Pulmonary artery endothelial cell (primary cell): ENCODE measurements around the gene LRRC2. TPM values are rescaled to one million over a fixed set of nuclear protein-coding genes. Genes with fewer than 3 reads are reported as not detected.
"Not testable (repeated sequence)": the region's sequence is repeated elsewhere in the genome, so short reads cannot be mapped to it uniquely, and the experiment has no call there.

Experiments used
- DNase-seq: peaks from one replicate; pipeline ENCODE4 v3.0.0-alpha.2; 2011; ENCODE audit warnings: low read depth, low spot score
- total RNA-seq: library from RNA; depleted of rRNA; stranded (reverse); fragments of >200 nt; gene quantifications from 2 replicates; pipeline ENCODE4 v1.2.3, GENCODE V29; 2014

The LRRC2 gene
- total RNA-seq, 1 donor from 2014 or later: 0.07 TPM

- peak; percentile 63 for DNase-seq
Observed at GRCh38 chr3:46558184-46559043, 7.7 kb downstream of the LRRC2 start.

DNA sequence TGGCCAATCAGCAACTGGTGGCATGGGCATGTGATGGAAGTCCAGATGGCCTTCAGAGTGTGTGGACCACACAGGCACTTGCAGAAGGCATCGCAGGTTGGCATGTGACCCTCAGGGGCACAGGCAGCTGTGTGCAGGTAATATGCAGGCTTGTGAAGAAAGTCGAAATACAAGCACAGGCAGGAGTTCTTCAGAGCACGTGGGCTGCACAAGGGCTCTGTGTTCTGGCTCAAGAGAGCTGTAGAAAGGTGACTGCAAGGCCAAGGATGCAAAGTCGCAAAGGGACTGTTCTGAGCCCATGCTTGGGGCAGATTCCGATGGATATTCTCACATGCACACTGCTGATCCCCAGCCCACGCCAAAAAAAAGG, 8.3 kb downstream of the LRRC2 start:
- no peak for DNase-seq

GRCh38 chr3:46553154-46553553, 12.9 kb downstream of the LRRC2 start:
- DNase-seq: no peak

- no peak for DNase-seq
Observed at GRCh38 chr3:46552538-46552937, 13.6 kb downstream of the LRRC2 start.

DNA sequence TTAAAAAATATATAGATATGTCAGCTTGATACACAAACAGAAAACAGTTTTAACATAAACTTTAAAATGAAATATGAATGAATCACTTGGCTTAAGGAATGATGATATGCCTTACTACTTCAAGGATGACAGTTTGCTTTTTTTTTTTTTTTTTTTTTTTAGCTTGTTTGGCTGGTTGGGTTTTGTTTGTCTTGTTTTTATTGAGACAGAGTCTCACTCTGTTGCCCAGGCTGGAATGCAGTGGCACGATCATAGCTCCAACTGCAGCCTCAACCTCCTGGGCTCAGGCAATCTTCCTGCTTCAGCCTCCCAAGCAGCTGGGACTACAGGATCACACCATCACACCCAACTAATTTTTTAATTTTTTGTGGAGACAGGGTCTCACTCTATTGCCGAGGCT, 14.5 kb downstream of the LRRC2 start:
- no peak for DNase-seq

DNA sequence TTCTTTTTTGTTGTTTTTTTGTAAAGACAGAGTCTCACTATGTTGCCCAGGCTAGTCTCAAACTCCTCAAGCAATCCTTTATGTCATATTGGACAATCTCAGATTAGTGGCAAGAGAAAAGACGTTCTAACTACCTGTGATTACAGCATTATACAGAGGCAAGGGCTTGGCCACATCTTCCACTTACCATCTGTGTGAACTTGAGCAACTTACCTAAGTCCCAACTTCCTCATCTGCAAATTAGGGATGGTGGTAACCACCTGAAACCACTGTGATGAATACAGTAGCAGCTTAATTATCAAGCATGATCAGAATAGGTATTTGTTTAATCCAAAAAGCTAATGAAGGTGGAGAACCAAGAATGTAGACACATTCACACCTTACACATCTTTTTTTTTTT, 16.1 kb downstream of the LRRC2 start:
- no peak for DNase-seq

GRCh38 chr3:46549408-46549904, 16.6 kb downstream of the LRRC2 start:
- no peak for DNase-seq

DNA sequence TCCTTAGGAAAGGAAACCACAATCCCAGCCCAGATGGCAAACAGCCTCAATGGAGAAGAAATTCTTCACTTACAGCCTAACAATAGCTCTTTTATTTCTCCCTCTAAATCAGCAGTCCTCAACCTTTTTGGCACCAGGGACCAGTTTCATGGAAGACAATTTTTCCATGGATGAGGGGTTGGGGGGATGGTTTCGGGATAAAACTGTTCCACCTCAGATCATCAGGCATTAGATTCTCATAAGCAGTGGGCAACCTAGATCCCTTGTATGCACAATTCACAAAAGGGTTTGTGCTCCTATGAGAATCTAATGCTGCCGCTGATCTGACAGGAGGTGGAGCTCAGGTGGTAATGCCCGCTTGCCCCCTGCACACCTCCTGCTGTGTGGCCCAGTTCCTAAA, 17.5 kb downstream of the LRRC2 start:
- DNase-seq: not testable (repeated sequence)

DNA sequence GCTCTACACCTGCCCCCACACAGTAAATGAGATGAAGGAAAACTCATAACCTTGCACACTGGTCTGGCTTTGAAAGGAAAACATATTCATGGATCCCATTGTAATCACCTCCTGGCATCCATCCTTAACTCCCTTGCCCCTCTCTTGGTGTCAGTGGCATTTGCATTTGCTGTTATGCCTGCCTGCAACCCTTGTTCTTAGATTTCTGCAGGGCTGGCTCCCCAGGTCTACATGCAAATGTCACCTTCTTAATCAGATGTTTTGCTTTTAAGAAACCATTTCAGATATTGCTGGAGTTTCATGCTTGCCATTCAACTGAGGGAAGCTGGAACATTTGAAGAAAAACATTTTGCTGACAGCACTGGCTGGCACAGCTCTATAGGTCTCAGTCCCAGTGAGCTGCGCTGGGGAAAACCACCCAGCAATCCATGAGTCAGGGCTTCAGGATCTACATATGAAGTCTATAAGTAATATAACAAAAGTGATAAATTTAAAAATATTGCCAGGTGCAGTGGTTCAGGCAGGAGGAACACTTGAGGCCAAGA, 19.1 kb downstream of the LRRC2 start:
- DNase-seq: no peak

DNA sequence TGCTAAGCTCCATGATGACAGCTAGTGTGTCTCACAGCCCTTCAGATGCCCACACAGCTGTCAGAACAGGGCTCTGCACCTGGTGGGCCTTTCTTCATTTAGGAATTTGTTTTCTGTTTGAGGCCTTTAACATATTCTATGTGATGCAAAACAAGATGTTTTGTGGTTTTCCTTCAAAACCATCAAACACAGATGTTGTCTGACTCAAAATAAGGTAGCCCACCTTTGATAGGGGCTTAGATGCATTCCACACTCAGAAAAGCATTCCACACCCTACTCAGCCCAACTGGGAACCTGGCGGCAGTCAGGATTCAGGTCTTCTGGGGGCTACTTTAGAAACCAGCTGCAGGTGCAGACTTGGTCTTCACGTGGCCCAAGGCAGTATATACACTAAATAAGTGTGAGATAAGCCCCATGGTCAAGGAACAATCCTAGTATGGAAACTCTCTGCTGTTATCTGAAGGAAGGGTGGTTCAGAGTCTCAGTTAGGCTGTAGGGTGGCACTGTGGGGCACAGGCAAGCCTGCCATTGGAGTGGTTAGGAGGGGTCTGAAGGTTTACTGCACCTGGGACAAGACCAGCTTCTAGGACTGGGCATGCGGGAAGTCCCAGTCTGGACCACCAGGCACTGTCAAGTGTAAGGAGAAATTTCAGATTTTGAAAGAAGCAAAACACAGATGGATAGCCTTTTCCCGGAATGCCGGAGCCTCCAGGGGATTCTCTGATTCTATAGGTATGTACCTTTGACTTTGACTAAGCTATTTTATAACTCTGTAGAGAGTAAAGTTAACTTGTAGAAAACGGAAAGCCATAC, 20.1 kb downstream of the LRRC2 start:
- no peak for DNase-seq

- DNase-seq: no peak
Observed at GRCh38 chr3:46544771-46545503, 21.2 kb downstream of the LRRC2 start.

- no peak for DNase-seq
Observed at GRCh38 chr3:46542801-46543201, 23.3 kb downstream of the LRRC2 start.

DNA sequence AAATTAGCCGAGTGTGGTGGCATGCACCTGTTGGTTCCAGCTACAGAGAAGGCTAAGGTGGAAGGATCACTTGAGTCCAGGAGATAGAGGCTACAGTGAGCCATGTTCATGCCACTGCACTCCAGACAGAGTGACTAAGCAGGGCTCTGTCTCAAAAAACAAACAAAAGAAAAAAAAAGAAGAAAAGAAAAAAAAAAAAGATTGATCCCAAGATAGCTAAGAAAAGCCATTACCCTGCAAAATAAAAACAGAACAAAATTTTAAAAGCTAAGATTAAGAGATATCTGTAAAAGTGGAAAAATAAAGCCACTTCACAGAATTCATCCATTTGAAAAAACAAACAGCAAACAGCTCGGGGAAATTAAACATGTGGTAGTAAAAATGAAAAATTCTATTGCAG, 23.8 kb downstream of the LRRC2 start:
- no peak for DNase-seq

GRCh38 chr3:46541835-46542234, 24.3 kb downstream of the LRRC2 start:
- no peak for DNase-seq

GRCh38 chr3:46540550-46540949, 25.6 kb downstream of the LRRC2 start:
- DNase-seq: no peak

DNA sequence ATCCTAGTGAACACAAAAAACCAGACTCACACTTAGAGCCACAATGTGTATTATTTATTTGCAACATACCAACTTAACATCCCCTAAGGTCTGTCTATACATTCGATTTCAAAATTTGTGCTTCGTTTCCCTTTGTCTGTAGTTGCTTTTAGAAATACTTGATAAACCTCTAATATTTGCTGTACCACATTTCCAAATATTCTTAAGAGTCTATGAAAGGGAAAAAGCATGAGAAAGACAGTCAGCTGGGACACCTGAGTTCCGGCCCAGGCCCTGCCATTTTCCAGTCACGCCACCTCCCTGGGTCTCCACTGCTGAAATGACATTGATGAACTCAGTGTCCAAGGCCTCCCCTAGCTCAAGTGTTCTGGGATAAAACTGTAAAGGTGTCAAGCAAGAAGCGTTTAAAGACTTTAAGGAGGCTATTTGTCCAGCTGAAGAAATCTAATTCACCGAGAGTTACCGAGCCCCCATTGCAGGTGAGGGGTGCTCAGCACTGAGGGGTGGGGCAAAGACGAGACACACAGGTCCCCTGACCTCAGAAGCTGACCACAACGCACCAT, 26.6 kb downstream of the LRRC2 start:
- DNase-seq: no peak

DNA sequence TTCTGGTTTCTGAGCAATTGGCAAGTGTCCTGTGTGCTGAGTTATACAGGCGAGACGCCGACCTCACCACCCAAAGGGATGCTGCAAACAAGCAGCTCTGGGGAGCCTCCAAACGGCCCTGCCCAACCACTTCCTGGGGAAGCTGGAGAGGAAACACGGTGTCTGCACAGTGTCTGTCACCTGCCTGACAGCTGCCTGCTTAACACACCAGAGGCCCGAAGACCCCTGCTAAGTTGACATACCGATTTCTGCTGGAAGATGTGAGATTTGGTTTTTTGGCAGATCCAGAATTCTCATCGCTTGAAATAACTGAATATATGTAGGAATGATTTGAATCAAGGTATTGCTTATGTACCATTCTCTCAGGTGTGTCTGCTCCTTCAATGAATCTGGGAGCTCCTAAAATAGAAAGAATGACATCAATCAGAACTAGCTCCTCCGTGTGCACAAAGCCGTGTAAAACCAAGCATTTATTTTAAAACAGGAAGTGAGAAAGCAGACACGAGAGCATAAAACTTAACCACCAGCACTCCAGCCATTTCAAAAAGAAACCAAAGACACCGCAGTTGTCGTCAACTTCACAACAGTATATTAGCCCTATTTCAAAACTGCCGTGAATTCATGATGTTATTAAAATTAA, 27.2 kb downstream of the LRRC2 start:
- no peak for DNase-seq

DNA sequence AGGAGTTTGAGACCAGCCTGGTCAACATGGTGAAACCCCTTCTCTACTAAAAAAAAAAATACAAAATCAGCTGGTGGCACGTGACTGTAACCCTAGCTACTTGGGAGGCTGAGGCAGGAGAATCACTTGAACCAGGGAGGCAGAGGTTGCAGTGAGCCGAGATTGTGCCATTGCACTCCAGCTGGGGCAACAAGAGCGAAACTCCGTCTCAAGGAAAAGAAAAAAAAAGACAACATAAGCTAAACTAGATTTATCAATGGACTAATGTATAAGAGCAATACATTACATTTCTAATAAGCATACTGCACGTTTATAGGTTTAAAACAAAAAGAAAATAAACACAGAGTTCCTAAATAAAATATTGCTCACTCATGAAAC, 27.7 kb downstream of the LRRC2 start:
- not testable (repeated sequence) for DNase-seq

GRCh38 chr3:46537779-46538178, 28.3 kb downstream of the LRRC2 start:
- no peak for DNase-seq

- no peak for DNase-seq
Observed at GRCh38 chr3:46537316-46537715, 28.8 kb downstream of the LRRC2 start.

- no peak for DNase-seq
Observed at GRCh38 chr3:46536758-46537157, 29.3 kb downstream of the LRRC2 start.
